Fibroblast of lung (primary cell): ENCODE measurements around the gene ABLIM2. TPM values are rescaled to one million over a fixed set of nuclear protein-coding genes. Genes with fewer than 3 reads are reported as not detected.

Experiments used
- DNase-seq, 2 donors: peaks; one replicate each; pipeline versions ENCODE4 v3.0.0 to v3.0.0-alpha.2; 2010; ENCODE audit warnings: low read depth in 2 of 2
- H2AFZ ChIP-seq: 2 replicates; pipeline ENCODE4 v1.5.1; 2012; ENCODE audit warnings: low read length, control low read depth, inconsistent platforms
- H3K27ac ChIP-seq: 2 replicates; pipeline ENCODE4 v1.5.1; 2011; ENCODE audit warnings: low read length, control low read depth; ENCODE audit not compliant: insufficient read depth
- H3K27me3 ChIP-seq: 2 replicates; pipeline ENCODE4 v1.5.1; 2011; ENCODE audit warnings: mild to moderate bottlenecking, low read length; ENCODE audit not compliant: control insufficient read depth, insufficient read depth
- H3K36me3 ChIP-seq: 2 replicates; pipeline ENCODE4 v1.5.1; 2011; ENCODE audit warnings: low read length; ENCODE audit not compliant: control insufficient read depth, insufficient read depth
- H3K4me1 ChIP-seq: 2 replicates; pipeline ENCODE4 v1.5.1; 2011; ENCODE audit warnings: low read length; ENCODE audit not compliant: control insufficient read depth, insufficient read depth; ENCODE audit errors: extremely low read depth
- H3K4me2 ChIP-seq: 2 replicates; pipeline ENCODE4 v1.5.1; 2011; ENCODE audit warnings: low read length, control low read depth; ENCODE audit not compliant: insufficient read depth; ENCODE audit errors: extremely low read depth
- H3K4me3 ChIP-seq, 4 experiments: fragments of 200-600 bp in 1 of 4; sonication (generic) in 1 of 4; replicated peaks in 1 of 4; 2 replicates each; pipeline ENCODE4 v1.5.1; 2011 to 2016; ENCODE audit warnings: low read length in 4 of 4, low read depth in 3 of 4, mild to moderate bottlenecking in 3 of 4, control low read depth in 2 of 4, inconsistent platforms in 1 of 4, mixed read lengths in 1 of 4; ENCODE audit not compliant: insufficient read depth in 1 of 4; ENCODE audit errors: control extremely low read depth in 1 of 4
- H3K79me2 ChIP-seq: 2 replicates; pipeline ENCODE4 v1.5.1; 2012; ENCODE audit warnings: mild to moderate bottlenecking, low read length, inconsistent platforms; ENCODE audit not compliant: control insufficient read depth, insufficient read depth
- H3K9ac ChIP-seq: 2 replicates; pipeline ENCODE4 v1.5.1; 2011; ENCODE audit warnings: mild to moderate bottlenecking, low read length, control low read depth; ENCODE audit not compliant: insufficient read depth
- H3K9me3 ChIP-seq: 2 replicates; pipeline ENCODE4 v1.5.1; 2012; ENCODE audit warnings: low read depth, low read length; ENCODE audit not compliant: control insufficient read depth, insufficient read depth
- H4K20me1 ChIP-seq: 2 replicates; pipeline ENCODE4 v1.5.1; 2011; ENCODE audit warnings: low read length; ENCODE audit not compliant: control insufficient read depth, insufficient read depth; ENCODE audit errors: extremely low read depth
- EZH2 ChIP-seq: IDR thresholded peaks from 2 replicates; pipeline ENCODE4 v1.5.1; 2012; ENCODE audit warnings: low read length, control low read depth, mild to moderate bottlenecking; ENCODE audit errors: missing control alignments
- polyA plus RNA-seq, 2 donors: library from polyadenylated mRNA; depleted of rRNA in 1 of 2; stranded (reverse) in 1 of 2; unstranded in 1 of 2; fragments of >200 nt; gene quantifications; 2 replicates each; pipeline ENCODE4 v1.2.1, GENCODE V29; 2011 to 2012; ENCODE audit warnings: missing spikeins in 1 of 2
- total RNA-seq: library from RNA; depleted of rRNA; stranded (reverse); fragments of >200 nt; gene quantifications from 2 replicates; pipeline ENCODE4 v1.2.1, GENCODE V29; 2014
- TF ChIP-seq, protein P1 (sequence below), 2 donors: IDR thresholded peaks in 1 of 2; conservative IDR thresholded peaks in 1 of 2; 1 replicate in 1 of 2; 2 replicates in 1 of 2; pipeline ENCODE4 v1.5.1; 2011 to 2012; ENCODE audit warnings: low read length in 2 of 2, control low read depth in 1 of 2, inconsistent platforms in 1 of 2, low read depth in 1 of 2, mild to moderate bottlenecking in 1 of 2

The ABLIM2 gene
- total and polyA plus RNA-seq, 2 donors (not counting 1 experiment from before 2014, with no cell fraction given): 0.66 to 2.6 TPM

DNA sequence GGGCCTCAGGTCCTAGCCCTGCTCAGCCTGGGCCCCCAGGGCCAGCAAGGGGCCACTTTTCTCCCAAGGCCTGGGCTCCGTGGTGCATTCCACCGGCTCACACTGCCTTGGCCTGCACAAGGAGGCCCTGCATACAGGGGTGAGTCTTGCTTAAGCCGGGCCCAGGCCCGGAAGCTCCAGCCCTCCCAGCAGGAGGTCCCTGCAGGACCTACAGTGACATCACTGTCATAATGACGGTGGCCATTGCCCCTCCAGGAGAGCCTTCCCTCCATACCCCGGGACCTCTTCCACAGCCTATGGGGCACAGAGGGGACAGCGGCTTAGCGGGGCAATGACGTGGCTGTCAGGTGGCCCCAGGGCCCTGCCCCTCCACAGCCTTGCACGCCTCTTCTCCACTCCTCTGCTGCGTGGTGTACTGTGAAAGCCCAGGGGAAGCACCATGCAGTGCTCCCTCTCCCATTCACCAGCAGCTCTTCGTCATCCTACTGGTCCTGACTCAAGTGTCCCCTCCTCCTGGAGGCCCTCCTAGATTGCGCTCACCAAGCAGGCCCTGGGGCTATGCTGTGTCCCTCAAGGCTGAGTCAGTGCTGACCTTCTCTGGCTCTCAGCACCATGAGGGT lies 186.6 kb downstream of the ABLIM2 start:
- Histone ChIP-seq H3K4me1 (peaks cover 20% of the 10 kb centered on the region), H3K27me3 (no peaks in the 10 kb centered on the region), H3K36me3 (no peaks in the 10 kb centered on the region), H3K27ac (no peak overlapping the region), H3K4me2 (no peak overlapping the region), H3K9me3 (no peaks in the 10 kb centered on the region), H4K20me1 (no peaks in the 10 kb centered on the region), H3K9ac (no peak overlapping the region), H3K79me2 (no peaks in the 10 kb centered on the region), H2AFZ (no peak overlapping the region), H3K4me3 (no peak overlapping the region)
- TF ChIP-seq EZH2: no peak
- TF ChIP-seq, protein P1, sequence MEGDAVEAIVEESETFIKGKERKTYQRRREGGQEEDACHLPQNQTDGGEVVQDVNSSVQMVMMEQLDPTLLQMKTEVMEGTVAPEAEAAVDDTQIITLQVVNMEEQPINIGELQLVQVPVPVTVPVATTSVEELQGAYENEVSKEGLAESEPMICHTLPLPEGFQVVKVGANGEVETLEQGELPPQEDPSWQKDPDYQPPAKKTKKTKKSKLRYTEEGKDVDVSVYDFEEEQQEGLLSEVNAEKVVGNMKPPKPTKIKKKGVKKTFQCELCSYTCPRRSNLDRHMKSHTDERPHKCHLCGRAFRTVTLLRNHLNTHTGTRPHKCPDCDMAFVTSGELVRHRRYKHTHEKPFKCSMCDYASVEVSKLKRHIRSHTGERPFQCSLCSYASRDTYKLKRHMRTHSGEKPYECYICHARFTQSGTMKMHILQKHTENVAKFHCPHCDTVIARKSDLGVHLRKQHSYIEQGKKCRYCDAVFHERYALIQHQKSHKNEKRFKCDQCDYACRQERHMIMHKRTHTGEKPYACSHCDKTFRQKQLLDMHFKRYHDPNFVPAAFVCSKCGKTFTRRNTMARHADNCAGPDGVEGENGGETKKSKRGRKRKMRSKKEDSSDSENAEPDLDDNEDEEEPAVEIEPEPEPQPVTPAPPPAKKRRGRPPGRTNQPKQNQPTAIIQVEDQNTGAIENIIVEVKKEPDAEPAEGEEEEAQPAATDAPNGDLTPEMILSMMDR (conservative IDR thresholded peaks at IDR 0.05 in 1 of 2, IDR thresholded peaks at IDR 0.05 in 1 of 2; ENCODE audit: low read depth in 1 of 2, low read length in 2 of 2): no peak
- DNase-seq: no peak

DNA sequence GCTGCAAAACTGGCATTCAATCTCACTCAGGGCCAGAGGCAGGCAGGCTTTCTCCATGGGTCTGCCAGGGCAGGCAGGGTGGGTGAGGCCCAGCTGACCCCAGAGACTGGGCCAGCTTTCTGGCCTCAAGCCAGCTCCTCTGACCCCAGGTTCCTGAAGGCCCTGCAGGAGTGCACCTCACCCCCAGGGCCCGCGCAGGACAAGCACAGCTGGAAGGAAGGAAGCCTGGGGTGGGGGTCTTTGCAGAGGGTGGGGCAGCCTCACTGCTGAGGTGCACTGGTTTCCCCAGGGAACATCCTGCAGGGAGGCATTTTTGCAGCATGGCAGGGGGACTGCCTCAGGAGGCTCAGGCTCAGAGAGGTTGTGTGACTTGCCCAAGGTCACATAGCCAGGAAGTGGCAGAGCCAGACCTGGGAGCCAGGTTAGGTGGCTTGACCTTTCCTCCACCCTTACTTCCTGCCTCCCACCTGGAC lies 187.4 kb downstream of the ABLIM2 start:
- peaks cover 20% of the 10 kb centered on the region for H3K4me1 ChIP-seq
- no peak overlapping the region for H3K27ac ChIP-seq
- no peaks in the 10 kb centered on the region for H3K36me3 ChIP-seq
- no peak for DNase-seq
- H3K4me3 ChIP-seq: no peak overlapping the region
- no peak for TF ChIP-seq EZH2
- TF ChIP-seq, protein P1 (conservative IDR thresholded peaks at IDR 0.05 in 1 of 2, IDR thresholded peaks at IDR 0.05 in 1 of 2; ENCODE audit: low read depth in 1 of 2, low read length in 2 of 2): no peak
- H3K9ac ChIP-seq: no peak overlapping the region
- no peaks in the 10 kb centered on the region for H3K9me3 ChIP-seq
- no peaks in the 10 kb centered on the region for H4K20me1 ChIP-seq
- no peaks in the 10 kb centered on the region for H3K79me2 ChIP-seq
- H3K4me2 ChIP-seq: no peak overlapping the region
- H2AFZ ChIP-seq: no peak overlapping the region
- no peaks in the 10 kb centered on the region for H3K27me3 ChIP-seq

DNA sequence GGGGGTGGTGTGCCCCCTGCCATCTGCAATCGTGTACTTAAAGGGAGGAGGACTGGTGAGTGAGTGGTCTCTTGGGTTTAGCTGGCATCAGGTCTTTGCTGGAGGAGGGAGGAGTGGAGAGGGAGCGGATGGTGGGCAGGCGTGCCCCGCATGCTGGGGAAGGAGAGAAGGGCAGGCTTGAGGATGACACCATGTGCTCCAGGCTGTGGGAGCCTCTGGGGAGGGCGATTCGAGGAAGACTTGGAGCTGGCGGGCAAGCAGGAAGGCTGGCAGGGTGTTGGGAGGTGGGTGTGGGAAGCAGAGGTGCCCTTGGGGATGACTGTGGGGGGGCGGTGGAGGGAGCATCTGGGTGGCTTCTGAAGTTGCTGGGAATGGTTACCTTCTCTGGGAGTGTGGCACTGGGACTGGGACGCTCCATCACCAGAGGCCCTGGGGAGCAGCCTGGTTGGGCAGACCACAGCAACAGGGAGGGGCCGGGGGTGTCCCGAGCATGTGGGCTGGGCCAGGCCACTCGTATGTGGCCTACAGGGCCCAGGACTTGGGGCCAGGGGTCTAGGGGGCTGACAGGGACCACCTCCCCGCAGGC lies 188.2 kb downstream of the ABLIM2 start:
- Histone ChIP-seq H2AFZ (peak overlapping the region; percentile 15), H3K27me3 (no peaks in the 10 kb centered on the region), H3K9ac (peak overlapping the region; percentile 5), H3K4me2 (no peak overlapping the region), H3K36me3 (no peaks in the 10 kb centered on the region), H3K4me3 (no peak overlapping the region), H3K79me2 (no peaks in the 10 kb centered on the region), H3K9me3 (no peaks in the 10 kb centered on the region), H3K27ac (peak overlapping the region; percentile 67), H4K20me1 (no peaks in the 10 kb centered on the region), H3K4me1 (peaks cover 20% of the 10 kb centered on the region)
- DNase-seq: no peak
- TF ChIP-seq, protein P1 (conservative IDR thresholded peaks at IDR 0.05 in 1 of 2, IDR thresholded peaks at IDR 0.05 in 1 of 2; ENCODE audit: low read depth in 1 of 2, low read length in 2 of 2): no peak
- no peak for TF ChIP-seq EZH2
